ENCODE data around the gene MARCHF10.

Gene MARCHF10

DNA sequence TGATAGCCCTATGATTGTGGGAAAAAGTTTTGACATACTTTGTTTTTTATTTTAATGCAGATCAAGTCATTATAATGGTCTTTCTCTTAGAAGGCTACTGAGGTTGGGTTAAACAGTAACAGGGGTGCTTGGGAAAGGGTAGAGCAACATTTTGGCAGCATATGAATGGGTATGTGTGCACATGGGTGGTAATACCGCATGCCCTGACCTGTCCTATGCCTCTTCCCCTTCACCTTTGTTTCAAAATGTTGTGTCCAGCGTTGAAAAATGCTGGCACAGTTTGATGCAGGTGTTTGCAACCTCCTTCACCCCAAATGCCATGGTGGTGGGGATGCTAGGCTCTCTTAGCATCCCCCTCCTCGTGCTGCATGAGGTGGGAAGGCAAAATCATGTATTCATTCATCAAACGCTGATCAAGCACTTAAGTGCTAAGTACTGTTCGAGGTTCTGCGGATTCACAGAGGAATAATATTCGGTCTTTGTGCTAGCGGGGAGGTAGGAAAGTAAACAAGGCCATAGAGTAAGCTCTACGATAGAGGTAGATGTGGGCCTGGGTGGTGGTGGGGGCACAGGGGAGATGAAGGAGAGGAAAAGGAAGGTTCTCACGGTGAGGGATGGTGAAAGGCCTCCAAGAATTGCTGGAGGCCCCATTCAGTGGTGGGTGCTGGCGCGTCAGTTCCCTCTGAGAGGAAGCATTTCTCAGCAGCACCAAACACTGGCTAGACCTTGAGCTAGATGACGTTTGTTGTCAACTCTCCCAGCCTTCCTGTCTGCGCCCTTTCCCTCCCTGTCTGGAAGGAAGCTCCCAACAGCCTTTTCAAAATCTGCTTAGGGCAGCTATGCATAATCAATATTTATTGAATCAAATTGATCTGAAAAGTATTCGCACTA lies 13.3 kb upstream of the MARCHF10 start:
- DNase-seq = no peak

DNA sequence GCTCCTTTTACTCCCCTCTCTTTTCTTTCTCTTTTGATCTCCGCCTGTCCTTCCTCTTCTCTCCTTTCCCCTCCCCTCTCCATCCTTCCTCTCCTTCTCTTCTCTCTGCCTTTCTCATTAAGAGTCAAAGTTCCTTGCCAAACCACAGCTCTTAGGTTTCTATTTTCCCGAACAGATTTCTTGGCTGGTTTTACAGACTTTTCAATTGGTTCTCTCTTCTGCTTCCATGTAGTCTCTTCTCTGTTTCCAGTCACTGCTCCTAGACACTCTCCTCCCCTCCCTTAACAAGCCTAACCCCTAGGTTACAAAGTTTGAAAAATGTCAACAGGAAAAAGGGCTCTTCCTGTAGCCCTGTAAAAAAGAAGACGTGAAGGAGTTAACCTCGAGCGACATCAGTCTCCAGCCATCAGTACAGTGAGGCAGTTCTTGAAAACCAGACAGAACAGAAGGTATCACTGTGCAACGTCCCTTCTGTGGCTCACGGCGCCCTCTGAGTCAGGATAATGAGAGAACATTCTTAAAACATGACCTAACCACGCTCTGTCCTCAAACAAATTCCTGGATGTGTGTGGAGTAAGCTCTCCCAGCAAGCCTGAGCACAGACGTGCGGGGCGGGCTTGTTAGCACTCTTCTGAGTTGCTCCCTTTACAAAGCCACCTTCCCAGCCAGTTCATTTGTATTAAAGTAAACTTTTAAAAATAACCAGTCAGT lies 11.6 kb upstream of the MARCHF10 start:
- DNase-seq = no peak

DNA sequence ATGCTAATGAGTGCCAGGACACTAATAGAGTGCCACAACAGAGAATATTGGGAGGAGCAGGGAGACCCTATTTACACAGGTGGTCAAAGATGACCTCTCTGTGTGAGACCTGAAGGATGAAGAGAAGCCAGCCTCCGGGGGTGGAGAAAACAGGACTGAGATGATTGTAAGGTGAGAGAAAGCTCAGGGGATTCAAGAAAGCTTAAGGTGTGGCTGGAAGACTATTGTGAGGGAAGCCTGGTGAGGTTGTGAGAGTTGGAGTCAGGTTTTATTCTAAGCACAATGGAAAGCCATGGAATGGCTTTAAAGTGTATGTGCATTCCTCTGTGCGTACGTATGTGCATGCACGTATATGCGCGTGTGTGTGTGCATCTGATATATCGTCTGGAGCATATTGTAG lies 10.4 kb upstream of the MARCHF10 start:
- DNase-seq = no peak

DNA sequence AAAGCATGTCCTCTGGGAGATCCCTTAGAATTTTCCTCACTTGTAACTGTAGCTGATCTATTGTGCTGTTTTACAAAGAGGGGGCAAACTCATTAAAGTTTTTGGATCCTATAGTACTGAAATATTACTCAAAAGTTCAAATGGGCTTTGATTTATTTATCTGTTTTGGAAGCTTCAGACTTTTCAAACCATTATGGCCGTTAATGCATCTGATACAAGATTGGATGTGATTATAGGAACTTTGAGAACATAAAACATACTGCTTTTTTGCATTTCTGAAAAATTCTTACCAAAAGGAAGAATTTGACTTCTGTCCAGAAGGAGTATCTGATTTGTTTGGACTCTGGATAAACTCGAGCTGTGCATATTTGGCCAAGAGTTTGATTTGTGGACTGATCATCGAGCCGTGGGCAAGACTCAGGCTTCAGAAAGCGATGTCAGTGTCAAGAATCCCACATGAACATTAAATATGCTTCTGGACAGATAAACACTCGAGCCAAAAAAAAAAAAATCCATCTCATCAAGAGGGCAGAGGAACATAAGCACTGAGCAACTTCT lies 8.2 kb upstream of the MARCHF10 start:
- no peak for DNase-seq

DNA sequence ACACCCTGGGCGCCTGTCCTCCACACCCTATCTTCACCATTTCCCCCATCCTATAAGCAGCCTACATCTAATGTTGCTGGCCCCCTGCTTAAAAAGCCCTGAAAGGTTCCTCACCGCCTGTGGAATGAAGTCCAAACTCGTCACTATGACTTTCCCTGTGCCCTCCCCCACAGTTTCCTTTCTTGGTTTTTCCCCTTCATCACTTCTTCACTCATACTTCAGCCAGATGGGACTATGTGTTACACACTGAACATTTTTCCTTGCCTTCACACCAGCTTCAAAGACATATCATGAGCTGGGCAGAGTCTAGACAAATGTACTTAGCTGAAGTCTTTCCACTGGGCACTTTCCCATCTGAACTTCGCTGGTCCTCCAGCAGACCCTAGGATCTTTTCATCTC lies 1.5 kb upstream of the MARCHF10 start:
- no peak for DNase-seq

DNA sequence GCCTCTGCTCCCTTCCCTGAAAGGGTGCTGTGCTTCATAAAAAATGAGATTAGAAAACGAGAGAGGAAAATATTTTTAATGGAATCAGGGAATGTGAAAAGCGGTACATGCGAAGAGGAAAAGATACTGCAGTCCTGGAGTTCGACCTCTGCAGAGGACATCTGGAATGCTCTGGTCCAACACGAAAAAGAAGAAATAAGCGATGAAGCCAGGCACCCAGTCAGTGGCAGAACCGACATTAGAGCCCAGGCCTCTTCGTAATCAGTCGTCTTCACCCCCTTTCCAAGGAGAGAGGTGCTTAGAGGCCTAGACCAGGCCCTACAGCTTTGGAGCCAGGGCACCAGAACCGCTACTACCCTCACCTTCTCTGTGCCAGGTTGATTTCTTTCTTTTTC lies 459 bp upstream of the MARCHF10 start:
- no peak for DNase-seq

DNA sequence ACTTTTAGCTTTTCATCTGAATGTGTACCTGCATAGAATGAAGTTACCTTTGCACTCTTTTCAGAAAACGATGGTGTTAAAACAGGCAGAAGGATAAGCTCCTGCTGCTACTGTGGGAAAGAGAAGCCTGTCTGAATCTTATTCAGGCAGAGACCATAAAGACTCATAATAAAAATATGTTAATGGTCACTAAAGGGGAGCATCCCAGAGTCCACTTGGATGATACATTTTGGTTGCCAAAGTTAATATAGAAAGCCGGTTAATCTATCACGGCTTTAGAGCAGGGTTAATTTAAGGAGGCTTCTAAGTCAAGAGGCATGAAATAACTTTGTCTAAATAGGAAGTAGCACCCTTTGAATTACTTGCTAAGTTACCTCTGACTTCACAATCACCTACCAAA lies 2.9 kb downstream of the MARCHF10 start:
- DNase-seq = no peak

DNA sequence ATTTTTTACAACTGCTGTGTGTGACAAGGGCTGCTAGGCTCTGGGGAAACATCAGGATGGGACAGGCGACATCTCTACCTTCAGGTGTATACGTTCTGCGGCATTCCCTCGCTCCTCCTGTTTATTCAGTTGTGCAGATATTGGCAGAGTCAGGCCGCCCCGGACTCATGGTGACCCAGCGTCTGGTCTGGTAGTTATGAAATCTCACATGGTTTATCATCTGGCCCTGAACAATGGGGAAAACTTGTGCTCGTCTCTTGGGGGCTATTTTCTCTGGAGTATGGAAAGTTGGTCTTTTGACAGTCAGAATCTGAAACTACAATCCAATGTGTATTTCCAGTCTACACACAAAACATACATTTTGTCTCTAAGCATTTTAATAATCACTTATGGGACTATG lies 3.3 kb downstream of the MARCHF10 start:
- DNase-seq = no peak

DNA sequence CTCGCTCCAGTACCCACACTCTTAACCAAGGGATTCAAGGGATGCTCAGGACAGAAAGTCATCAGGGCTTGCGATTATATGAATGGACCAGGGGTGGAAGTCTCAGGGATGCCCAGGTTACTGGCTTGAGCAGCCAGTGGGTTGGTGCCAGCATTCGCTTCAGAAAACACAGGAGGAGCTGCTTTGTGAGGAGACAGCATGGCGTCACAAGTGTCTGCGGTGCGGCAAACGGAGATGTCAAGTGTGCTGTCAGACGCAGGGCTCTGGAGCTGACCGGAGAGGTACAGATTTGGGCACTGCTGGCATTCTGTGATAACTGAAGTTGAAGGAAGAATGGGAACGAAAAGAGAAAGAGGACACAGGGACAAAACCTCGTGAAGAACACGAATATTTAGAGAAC lies 4.1 kb downstream of the MARCHF10 start:
- DNase-seq = no peak

DNA sequence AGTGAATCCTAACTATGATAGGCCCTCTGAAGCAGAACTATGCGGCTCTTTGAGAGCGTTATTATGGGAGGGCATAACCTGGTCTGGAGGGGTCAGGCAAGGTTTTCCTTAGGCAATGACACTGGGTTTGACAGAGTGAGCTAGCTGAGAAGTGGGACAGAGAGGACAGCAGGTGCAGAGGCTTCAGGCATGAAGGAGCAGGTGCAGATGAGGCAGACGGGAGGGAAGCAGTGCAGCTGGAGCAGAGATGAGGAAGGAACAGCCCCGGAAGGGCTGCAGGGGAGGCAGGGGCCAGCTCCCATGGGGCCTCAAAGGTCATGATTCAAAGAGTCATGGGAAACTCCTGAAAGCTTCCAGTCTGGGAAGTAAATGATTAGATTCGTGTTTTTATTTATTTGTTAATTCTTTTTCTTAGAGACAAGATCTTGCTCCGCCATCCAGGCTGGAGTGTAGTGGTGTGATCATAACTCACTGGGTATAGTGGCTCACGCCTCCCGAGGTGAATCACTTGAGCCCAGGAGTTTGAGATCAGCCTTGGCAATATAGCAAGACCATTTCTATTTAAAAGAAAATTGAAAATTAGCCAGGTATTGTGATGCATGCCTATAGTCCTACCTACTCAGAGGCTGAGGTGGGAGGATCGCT lies 5.4 kb downstream of the MARCHF10 start:
- no peak for DNase-seq

DNA sequence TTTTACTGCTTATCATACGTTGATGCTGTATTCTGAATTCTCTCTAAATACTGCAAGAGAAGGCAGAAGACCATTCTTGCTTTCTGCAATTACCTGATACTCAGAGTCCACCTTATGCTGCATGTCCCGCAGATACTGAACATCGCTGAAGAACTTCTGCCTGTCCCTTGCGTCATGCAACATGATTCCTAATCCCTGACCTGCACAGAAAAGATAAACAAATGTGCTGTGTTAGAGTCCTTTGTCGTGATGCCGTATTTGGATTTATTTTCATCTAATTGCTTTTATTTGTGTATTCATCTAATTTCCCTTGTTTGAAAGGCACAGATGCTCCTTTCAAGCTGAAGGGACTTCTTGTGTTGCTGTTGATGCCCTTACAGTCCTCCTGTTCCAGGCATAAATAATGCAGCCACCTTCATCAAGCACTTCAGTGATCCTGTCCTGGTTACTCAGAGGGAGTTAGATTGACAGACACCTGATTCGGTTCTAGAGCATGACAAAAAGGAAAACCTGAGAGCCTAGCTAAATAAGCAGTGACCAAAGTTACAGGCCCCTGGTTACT lies 6.5 kb downstream of the MARCHF10 start:
- no peak for DNase-seq

DNA sequence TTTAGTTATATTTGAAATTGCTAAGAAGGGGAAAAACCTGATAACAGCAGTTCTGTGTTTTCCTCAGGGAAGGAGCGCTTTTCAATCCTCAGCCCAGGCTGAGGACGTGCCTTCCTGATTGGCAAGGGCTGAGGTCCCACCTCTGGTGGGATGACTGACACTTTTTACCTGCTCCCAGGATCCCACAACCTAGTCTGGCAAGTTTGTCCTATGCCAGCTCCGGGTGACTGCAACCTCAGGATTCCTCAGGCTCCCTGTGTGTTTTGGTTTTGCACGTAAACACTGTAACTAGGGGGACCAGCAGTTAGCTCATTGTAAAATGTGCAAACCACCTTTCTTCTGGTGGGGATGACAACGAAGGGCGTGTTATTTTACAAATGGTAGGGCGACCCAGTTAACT lies 7.5 kb downstream of the MARCHF10 start:
- no peak for DNase-seq

DNA sequence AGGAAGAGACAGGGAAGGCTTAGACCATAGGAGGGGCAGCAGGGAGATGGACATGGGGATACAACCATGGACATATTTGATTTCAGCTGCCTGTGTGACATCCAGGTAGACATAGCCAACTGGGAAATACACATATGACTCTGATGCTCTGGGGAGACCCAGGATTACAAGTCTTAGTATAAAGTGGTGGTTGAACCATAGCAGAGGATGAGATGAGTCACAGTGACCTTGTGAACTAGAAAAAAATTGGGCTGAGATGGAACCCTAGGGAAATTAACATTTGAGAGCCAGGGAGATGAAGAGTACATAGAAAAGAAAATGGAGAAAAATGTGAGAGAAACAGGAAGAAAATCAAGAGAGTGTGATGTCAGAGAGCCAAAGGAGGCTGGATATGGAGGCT lies 10.2 kb downstream of the MARCHF10 start:
- DNase-seq = no peak

DNA sequence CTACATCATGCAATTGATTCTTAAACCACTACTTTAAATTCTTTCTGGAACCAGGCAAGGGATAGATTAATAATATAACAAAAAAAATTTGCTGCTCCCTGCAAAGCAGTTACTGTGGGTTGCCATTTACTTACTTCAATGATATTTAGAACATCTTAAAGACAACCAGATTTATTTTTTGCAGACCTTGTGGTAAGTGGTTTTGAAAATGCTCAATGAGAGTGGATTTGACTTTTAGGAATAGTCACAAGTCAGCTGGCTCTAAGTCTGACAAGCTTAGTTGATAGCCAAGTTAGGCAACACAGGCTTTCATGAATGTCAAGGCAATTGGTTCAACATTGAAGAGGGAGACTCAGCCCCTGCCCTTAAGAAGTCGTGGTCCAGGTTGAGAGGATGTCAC lies 11.8 kb downstream of the MARCHF10 start:
- DNase-seq = no peak

DNA sequence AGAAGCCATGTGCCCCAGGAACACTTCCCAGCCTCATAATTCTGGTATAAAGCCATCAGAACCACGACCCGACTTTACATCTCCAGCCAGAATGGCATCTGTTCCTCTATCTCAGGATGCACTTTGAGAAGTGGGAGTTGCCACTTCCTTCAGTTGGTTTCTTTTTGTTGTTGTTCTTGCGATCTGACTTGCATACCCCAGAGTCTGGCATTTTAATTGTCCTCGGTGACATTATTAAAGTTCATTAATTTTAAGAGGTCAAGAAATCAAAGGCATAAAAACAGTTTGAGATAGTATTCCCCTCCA lies 13.5 kb downstream of the MARCHF10 start:
- DNase-seq = no peak

DNA sequence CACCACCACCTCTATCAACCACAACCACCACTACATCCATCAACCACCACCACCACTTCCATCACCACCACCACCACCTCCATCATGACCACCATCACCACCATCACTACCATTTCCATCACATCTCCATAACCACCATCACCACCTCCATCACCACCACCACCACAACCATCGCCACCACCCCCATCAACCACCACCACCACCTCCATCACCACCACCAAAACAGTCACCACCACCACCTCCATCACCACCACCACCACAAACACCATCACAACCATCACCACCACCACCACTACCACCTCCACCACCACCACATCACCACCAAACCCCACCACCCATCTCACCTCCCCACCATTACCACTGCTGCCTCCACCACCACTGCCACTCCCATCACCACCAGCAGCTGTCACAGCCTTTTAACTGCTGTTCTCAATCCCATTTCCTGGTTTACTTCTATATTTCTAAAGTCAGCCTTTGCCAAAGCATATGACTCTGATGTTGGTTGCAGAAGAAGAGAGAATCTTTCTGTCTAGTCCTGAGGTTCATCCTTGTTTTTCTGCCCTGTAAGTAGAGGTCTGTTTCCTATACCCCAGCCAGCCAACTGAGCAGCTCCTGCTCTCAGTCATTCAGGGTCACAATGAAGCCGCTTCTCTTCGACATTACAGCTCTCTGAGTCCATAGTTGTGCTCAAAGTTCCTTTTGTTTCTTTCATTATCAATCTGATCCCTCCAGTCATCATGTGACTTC lies 14.0 kb downstream of the MARCHF10 start:
- DNase-seq = peak; percentile 15

DNA sequence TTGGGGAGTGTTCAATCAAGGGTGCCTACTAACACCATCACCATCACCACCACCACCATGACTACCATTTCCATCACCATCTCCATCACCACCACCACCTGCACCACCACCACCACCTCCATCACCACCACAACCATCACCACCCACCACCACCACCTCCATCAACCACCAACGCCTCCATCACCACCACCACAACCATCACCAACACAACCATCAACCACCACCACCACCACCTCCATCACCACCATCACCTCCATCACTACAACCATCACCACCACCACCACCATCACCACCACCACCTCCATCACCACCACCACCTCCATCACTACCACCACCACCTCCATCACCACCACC lies 15.7 kb downstream of the MARCHF10 start:
- DNase-seq = no peak

DNA sequence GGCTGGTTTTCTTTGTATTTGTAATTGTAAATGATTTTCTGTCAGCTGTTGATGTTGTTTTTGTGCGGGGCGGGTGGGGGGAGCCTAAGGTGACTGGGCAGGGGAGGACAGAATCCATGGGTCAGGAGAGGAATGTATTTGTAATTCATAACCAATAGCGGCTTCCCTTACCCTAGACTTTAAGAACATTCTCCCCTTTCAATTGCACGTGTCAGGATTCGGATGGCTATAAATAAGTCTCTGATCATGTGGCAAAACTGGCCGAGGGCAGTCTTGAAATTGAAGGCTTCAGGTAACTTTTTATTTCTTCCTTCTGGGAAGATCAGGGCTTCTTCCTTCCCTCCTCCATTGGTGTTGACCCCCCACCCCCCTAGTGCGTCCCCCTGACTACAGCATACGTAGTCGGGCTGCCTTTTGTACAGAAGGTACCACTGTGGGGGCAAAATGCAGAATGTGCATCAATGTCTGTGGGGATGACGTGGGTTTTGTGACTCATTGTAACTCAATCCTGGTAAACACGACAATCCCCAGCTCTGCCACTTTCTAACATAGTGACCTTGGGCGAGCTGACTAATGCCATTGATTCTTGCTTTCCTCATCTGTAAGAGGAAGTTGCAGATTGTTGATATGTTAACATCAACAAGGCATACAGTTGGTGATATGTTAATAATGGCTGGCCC lies 16.2 kb downstream of the MARCHF10 start:
- DNase-seq = no peak

DNA sequence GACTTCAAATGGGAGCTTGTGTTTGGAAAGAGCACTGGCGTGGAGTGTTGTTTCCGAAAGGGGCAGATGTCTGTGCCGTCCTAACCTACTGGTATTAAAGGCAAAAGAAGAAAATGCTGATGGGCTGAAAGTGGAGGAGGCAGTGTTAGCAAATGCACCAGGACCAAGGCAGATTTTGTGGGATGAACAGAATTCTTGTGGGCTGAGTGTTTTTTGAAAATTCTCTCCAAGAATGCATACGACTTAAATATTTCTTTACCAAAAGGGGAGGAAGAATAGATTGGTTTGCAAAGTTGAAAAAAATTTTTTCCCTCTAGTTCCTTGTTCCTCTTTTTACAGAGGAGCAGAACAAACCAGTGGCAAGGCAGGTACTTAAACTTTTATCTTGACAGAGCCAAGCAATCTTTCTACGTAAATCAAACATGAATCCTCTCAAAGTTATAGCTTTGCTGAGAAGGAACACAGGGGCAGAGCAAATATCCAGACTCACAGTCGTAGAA lies 16.8 kb downstream of the MARCHF10 start:
- DNase-seq = no peak

DNA sequence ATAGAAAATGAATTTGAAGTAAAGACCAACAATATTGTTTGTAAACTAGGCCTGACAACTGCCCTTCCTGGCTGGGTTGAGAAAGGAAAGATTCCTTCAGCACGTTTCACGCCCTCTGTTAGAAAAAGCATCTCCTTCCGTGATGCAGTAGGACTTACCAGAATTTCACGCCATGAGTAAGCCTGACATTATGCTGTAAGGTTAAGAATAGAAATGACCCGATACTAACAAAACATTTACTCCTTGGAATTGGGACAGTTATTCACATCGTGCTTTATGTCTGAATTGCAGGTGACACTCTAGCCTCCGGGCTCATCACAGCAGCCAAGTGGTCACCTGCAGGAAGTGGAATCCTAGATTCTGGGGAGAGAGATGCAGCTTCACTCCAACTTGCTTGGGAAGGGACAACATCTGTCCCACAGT lies 17.5 kb downstream of the MARCHF10 start:
- no peak for DNase-seq

DNA sequence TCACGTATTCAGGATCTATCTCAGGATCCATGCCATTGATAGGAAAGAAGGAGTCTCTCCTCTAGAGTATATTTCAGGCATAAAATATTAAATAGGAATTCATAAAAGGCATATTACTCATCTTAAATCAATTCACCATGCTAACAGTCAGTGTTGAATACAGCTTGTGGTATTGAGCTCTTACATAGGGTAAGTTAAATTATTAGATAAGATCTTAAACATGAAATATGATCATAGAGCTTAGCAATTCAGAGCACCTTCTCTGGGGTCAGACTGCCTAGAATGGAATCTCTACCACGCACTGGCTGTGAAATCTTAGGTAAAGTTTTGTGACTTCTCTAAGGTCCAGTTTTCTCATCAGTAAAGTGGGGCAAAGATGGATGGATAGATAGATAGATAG lies 20.7 kb downstream of the MARCHF10 start:
- no peak for DNase-seq

DNA sequence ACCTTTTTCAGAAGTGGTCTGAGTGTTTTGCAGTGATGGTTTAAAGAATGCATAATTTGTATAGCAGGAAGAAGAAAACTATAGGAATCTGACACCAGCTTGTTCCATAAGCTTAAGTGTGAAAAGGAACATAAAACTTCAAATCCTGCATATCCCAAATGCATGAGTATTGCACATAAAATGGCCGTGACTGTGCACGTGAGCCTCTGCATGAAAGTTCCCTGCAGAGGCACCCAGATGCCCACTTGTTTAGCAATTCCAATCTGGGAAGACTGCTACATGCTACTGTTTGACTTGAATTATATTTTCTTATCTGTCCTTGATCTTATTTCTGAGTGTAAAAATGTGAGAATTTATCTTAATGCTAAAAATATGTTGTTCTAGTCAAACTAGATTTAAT lies 21.5 kb downstream of the MARCHF10 start:
- DNase-seq = no peak
